Thymus (tissue), 11 donors: Measurements from ENCODE around the gene TRA2B. TPM values are rescaled to one million over a fixed set of nuclear protein-coding genes. Genes with fewer than 3 reads are reported as not detected.
"Not testable (repeated sequence)": the region's sequence is repeated elsewhere in the genome, so short reads cannot be mapped to it uniquely, and the experiment has no call there.

Source experiments
- DNase-seq, 9 donors: peaks; one replicate each; pipeline ENCODE4 v3.0.0-alpha.2; 2013; ENCODE audit warnings: low spot score in 9 of 9, low read depth in 6 of 9, missing footprints in 1 of 9
- H3K27ac ChIP-seq, 2 donors: one replicate each; pipeline ENCODE4 v1.5.1; 2013; ENCODE audit warnings: control low read depth in 1 of 2, low read depth in 1 of 2, low read length in 1 of 2, mild to moderate bottlenecking in 1 of 2, moderate library complexity in 1 of 2
- H3K27me3 ChIP-seq, 2 donors: one replicate each; pipeline ENCODE4 v1.5.1; 2013; ENCODE audit warnings: low read length in 1 of 2; ENCODE audit not compliant: control insufficient read depth in 2 of 2, insufficient read depth in 1 of 2
- H3K36me3 ChIP-seq, 2 donors: one replicate each; pipeline ENCODE4 v1.5.1; 2013; ENCODE audit warnings: low read length in 1 of 2, mild to moderate bottlenecking in 1 of 2, moderate library complexity in 1 of 2; ENCODE audit not compliant: control insufficient read depth in 2 of 2, insufficient read depth in 2 of 2
- H3K4me1 ChIP-seq, 2 donors: one replicate each; pipeline ENCODE4 v1.5.1; 2013; ENCODE audit warnings: low read length in 2 of 2; ENCODE audit not compliant: control insufficient read depth in 2 of 2, insufficient read depth in 2 of 2
- H3K4me3 ChIP-seq, 2 donors: one replicate each; pipeline ENCODE4 v1.5.1; 2013; ENCODE audit warnings: low read length in 2 of 2, control low read depth in 1 of 2, mild to moderate bottlenecking in 1 of 2
- H3K9me3 ChIP-seq, 2 donors: one replicate each; pipeline ENCODE4 v1.5.1; 2013; ENCODE audit warnings: low read length in 1 of 2, mild to moderate bottlenecking in 1 of 2; ENCODE audit not compliant: control insufficient read depth in 2 of 2, insufficient read depth in 1 of 2
- WGBS: extraction: QIAGEN DNeasy Blood & Tissue Kit; methylation state at CpG from one replicate; pipeline ENCODE4 v1.1.7; 2013; 5-methylcytosine and 5-hydroxymethylcytosine counted together
- polyA plus RNA-seq: library from polyadenylated mRNA; stranded (reverse); fragments of 200-250 nt; gene quantifications from one replicate; pipeline ENCODE4 v1.2.3, GENCODE V29; 2013
- total RNA-seq: library from RNA; stranded (reverse); fragments of 120-200 nt; gene quantifications from one replicate; pipeline ENCODE4 v1.2.4, GENCODE V29; 2013
- donor health status: healthy.

Gene TRA2B
- total and polyA plus RNA-seq, 2 donors, result 177 to 206 TPM

GRCh38 chr3:185912512-185912911, 25.3 kb downstream of the TRA2B start:
- DNase-seq, result no peak

GRCh38 chr3:185911076-185911448, 26.8 kb downstream of the TRA2B start:
- not testable (repeated sequence) for H3K27ac ChIP-seq, H3K4me1 ChIP-seq, DNase-seq, H3K4me3 ChIP-seq, H3K9me3 ChIP-seq, H3K27me3 ChIP-seq
- WGBS, result 57% methylated on average over 2 of the region's 2 CpGs
- peaks cover 14 to 33% of the 10 kb centered on the region in 2 donors for H3K36me3 ChIP-seq

More at GRCh38 chr3:185912512-185912911, 25.3 kb downstream of the TRA2B start:
- WGBS, result 97% methylated on average over 11 of the region's 11 CpGs
- Histone ChIP-seq H3K27ac (no peak overlapping the region), H3K27me3 (no peaks in the 10 kb centered on the region), H3K4me3 (no peak overlapping the region), H3K4me1 (no peaks in the 10 kb centered on the region), H3K9me3 (no peaks in the 10 kb centered on the region), H3K36me3 (peaks cover 14 to 48% of the 10 kb centered on the region in 2 donors)

- peaks cover 11 to 28% of the 10 kb centered on the region in 2 donors for H3K36me3 ChIP-seq
- 80% methylated on average over 5 of the region's 5 CpGs for WGBS
- H3K4me1 ChIP-seq, H3K27me3 ChIP-seq, H3K27ac ChIP-seq, DNase-seq, H3K9me3 ChIP-seq, H3K4me3 ChIP-seq: not testable (repeated sequence)
Observed at GRCh38 chr3:185910322-185911075, 27.3 kb downstream of the TRA2B start.

- WGBS, result 77% methylated on average over 4 of the region's 4 CpGs
Observed at GRCh38 chr3:185909913-185910312, 27.9 kb downstream of the TRA2B start.

GRCh38 chr3:185900228-185900627, 37.6 kb downstream of the TRA2B start:
- H3K4me3 ChIP-seq, result no peak overlapping the region
- H3K36me3 ChIP-seq, result no peaks in the 10 kb centered on the region
- WGBS, result 90% methylated on average over 1 of the region's 1 CpG
- no peak overlapping the region for H3K27ac ChIP-seq
- H3K9me3 ChIP-seq, result peaks cover 0 to 1% of the 10 kb centered on the region in 2 donors
- no peaks in the 10 kb centered on the region for H3K27me3 ChIP-seq
- H3K4me1 ChIP-seq, result no peaks in the 10 kb centered on the region
- DNase-seq, result no peak

More at GRCh38 chr3:185909913-185910312, 27.9 kb downstream of the TRA2B start:
- not testable (repeated sequence) for H3K4me1 ChIP-seq, H3K9me3 ChIP-seq, H3K27me3 ChIP-seq, H3K27ac ChIP-seq, DNase-seq, H3K4me3 ChIP-seq
- peaks cover 9 to 22% of the 10 kb centered on the region in 2 donors for H3K36me3 ChIP-seq

GRCh38 chr3:185896636-185897035, 41.2 kb downstream of the TRA2B start:
- Histone ChIP-seq H3K4me1 (no peaks in the 10 kb centered on the region), H3K27me3 (no peaks in the 10 kb centered on the region), H3K27ac (no peak overlapping the region), H3K4me3 (no peak overlapping the region), H3K36me3 (no peaks in the 10 kb centered on the region), H3K9me3 (peaks cover 0 to 1% of the 10 kb centered on the region in 2 donors)
- no peak for DNase-seq
- WGBS, result 87% methylated on average over 3 of the region's 3 CpGs

GRCh38 chr3:185887066-185887465, 50.7 kb downstream of the TRA2B start:
- DNase-seq, result no peak
- no peaks in the 10 kb centered on the region for H3K9me3 ChIP-seq
- no peak overlapping the region for H3K27ac ChIP-seq
- H3K4me1 ChIP-seq, result no peaks in the 10 kb centered on the region
- no peaks in the 10 kb centered on the region for H3K36me3 ChIP-seq
- H3K4me3 ChIP-seq, result no peak overlapping the region
- H3K27me3 ChIP-seq, result no peaks in the 10 kb centered on the region
- WGBS, result 64% methylated on average over 2 of the region's 2 CpGs

GRCh38 chr3:185884641-185885040, 53.2 kb downstream of the TRA2B start:
- H3K27ac ChIP-seq, result no peak overlapping the region
- no peak overlapping the region for H3K4me3 ChIP-seq
- 88% methylated on average over 1 of the region's 1 CpG for WGBS
- no peaks in the 10 kb centered on the region for H3K36me3 ChIP-seq
- no peaks in the 10 kb centered on the region for H3K4me1 ChIP-seq
- H3K9me3 ChIP-seq, result no peaks in the 10 kb centered on the region
- no peaks in the 10 kb centered on the region for H3K27me3 ChIP-seq
- no peak for DNase-seq

- Histone ChIP-seq H3K4me1 (no peaks in the 10 kb centered on the region), H3K9me3 (no peaks in the 10 kb centered on the region), H3K27me3 (no peaks in the 10 kb centered on the region), H3K36me3 (no peaks in the 10 kb centered on the region), H3K4me3 (no peak overlapping the region), H3K27ac (no peak overlapping the region)
- no peak for DNase-seq
- WGBS, result 98% methylated on average over 4 of the region's 4 CpGs
Observed at GRCh38 chr3:185881926-185882325, 55.9 kb downstream of the TRA2B start.
